Body of pancreas (tissue), 4 donors: ENCODE measurements around the gene KIF3A. TPM values are rescaled to one million over a fixed set of nuclear protein-coding genes. Genes with fewer than 3 reads are reported as not detected.

Experiments
- ATAC-seq: fragments of 150-250 bp; one replicate; pipeline ENCODE4 v1.9.1; 2016
- DNase-seq, 4 donors: peaks; one replicate each; pipeline ENCODE4 v3.0.0-alpha.2; 2019
- H3K27ac ChIP-seq, 4 donors: fragments of 200-600 bp; sonication (generic); 1 replicate in 3 of 4; 2 replicates in 1 of 4; pipeline versions ENCODE4 v1.5.1 to v1.6.1; 2016 to 2019; ENCODE audit warnings: mild to moderate bottlenecking in 1 of 4, mixed read lengths in 1 of 4, moderate library complexity in 1 of 4
- H3K27me3 ChIP-seq, 2 donors: fragments of 200-600 bp; sonication (generic); one replicate each; pipeline ENCODE4 v1.6.0; 2016; ENCODE audit warnings: mild to moderate bottlenecking in 1 of 2
- H3K36me3 ChIP-seq, 2 donors: fragments of 200-600 bp; sonication (generic); replicated peaks in 1 of 2; 2 replicates each; pipeline ENCODE4 v1.5.1; 2016; ENCODE audit warnings: low read depth in 2 of 2; ENCODE audit not compliant: insufficient read depth in 1 of 2
- H3K4me1 ChIP-seq: fragments of 200-600 bp; sonication (generic); one replicate; pipeline ENCODE4 v1.6.0; 2016
- H3K4me3 ChIP-seq, 2 donors: fragments of 200-600 bp; sonication (generic); 1 replicate in 1 of 2; 2 replicates in 1 of 2; pipeline ENCODE4 v1.5.1; 2016 to 2019
- H3K9me3 ChIP-seq, 3 donors: fragments of 200-600 bp; sonication (generic); 1 replicate in 2 of 3; 2 replicates in 1 of 3; pipeline ENCODE4 v1.5.1; 2016
- CTCF ChIP-seq, 7 experiments: fragments of 450-650 bp in 4 of 7; fragments of 200-600 bp in 3 of 7; sonication (generic) in 3 of 7; IDR thresholded peaks; one replicate each; pipeline ENCODE4 v1.5.1; 2016 to 2019; ENCODE audit warnings: antibody characterized with exemption in 7 of 7
- POLR2A ChIP-seq, 3 donors: fragments of 450-650 bp; IDR thresholded peaks; one replicate each; pipeline ENCODE4 v1.6.1; 2016; ENCODE audit warnings: antibody characterized with exemption in 3 of 3, mild to moderate bottlenecking in 2 of 3
- WGBS, 2 donors: methylation state at CpG; one replicate each; pipeline ENCODE4 v1.1.5; 2017; 5-methylcytosine and 5-hydroxymethylcytosine counted together
- intact Hi-C: fragments of 100-400 bp; cut with DNase I; formaldehyde crosslinking; loops from one replicate; pipeline ENCODE4 v1.15.1; 2023
- total RNA-seq, 2 donors: library from RNA; depleted of rRNA; stranded (reverse); fragments of >200 nt; gene quantifications; one replicate each; pipeline ENCODE4 v1.1.0, GENCODE V29; 2016

Gene KIF3A
- total RNA-seq, 2 donors from 2014 or later, result 5.9 to 8.8 TPM

- TF ChIP-seq CTCF (IDR thresholded peaks at IDR 0.05), result no peak
- no peak for TF ChIP-seq POLR2A (IDR thresholded peaks at IDR 0.05)
- no peaks in the 10 kb centered on the region for H3K36me3 ChIP-seq
- H3K27me3 ChIP-seq, result no peaks in the 10 kb centered on the region
- intact Hi-C loops, result no loop called here
- no peak for ATAC-seq
- DNase-seq, result no peak
- no peaks in the 10 kb centered on the region for H3K9me3 ChIP-seq
- H3K4me1 ChIP-seq, result peaks cover 12% of the 10 kb centered on the region
- H3K27ac ChIP-seq, result no peak overlapping the region
- peak overlapping the region in 1 of 2 donors; percentile 42 for H3K4me3 ChIP-seq
- WGBS, 2 donors, result 15 to 21% methylated on average over 3 of the region's 3 CpGs
Observed at GRCh38 chr5:132746592-132746953, 9.2 kb upstream of the KIF3A start.

GRCh38 chr5:132744659-132745058 lies 7.3 kb upstream of the KIF3A start:
- Histone ChIP-seq H3K4me3 (no peak overlapping the region), H3K9me3 (no peaks in the 10 kb centered on the region), H3K36me3 (no peaks in the 10 kb centered on the region), H3K27ac (no peak overlapping the region), H3K4me1 (peaks cover 12% of the 10 kb centered on the region), H3K27me3 (no peaks in the 10 kb centered on the region)
- DNase-seq (no peak), ATAC-seq (no peak)
- WGBS, 2 donors, result 46 to 58% methylated on average over 2 of the region's 2 CpGs
- no peak for TF ChIP-seq POLR2A (IDR thresholded peaks at IDR 0.05)
- no peak for TF ChIP-seq CTCF (IDR thresholded peaks at IDR 0.05)
- intact Hi-C loops, result no loop called here

- no peak overlapping the region for H3K27ac ChIP-seq
- no peaks in the 10 kb centered on the region for H3K27me3 ChIP-seq
- 83 to 90% methylated on average over 5 of the region's 5 CpGs for WGBS, 2 donors
- intact Hi-C loops, result no loop called here
- H3K4me3 ChIP-seq, result no peak overlapping the region
- DNase-seq (no peak), ATAC-seq (no peak)
- H3K9me3 ChIP-seq, result no peaks in the 10 kb centered on the region
- peaks cover 13% of the 10 kb centered on the region for H3K4me1 ChIP-seq
- no peaks in the 10 kb centered on the region for H3K36me3 ChIP-seq
- no peak for TF ChIP-seq CTCF (IDR thresholded peaks at IDR 0.05)
- no peak for TF ChIP-seq POLR2A (IDR thresholded peaks at IDR 0.05)
Observed at GRCh38 chr5:132742626-132743025, 5.3 kb upstream of the KIF3A start.

- Histone ChIP-seq H3K36me3 (no peaks in the 10 kb centered on the region), H3K9me3 (no peaks in the 10 kb centered on the region), H3K27me3 (no peaks in the 10 kb centered on the region), H3K4me3 (no peak overlapping the region), H3K27ac (no peak overlapping the region), H3K4me1 (peaks cover 10% of the 10 kb centered on the region)
- TF ChIP-seq CTCF (IDR thresholded peaks at IDR 0.05), result no peak
- no peak for TF ChIP-seq POLR2A (IDR thresholded peaks at IDR 0.05)
- intact Hi-C loops, result no loop called here
- whole genome bisulfite sequencing, 2 donors, result 87 to 92% methylated on average over 2 of the region's 2 CpGs
- no peak for DNase-seq
- ATAC-seq, result no peak
Observed at GRCh38 chr5:132742158-132742557, 4.8 kb upstream of the KIF3A start.

- no peak overlapping the region for H3K27ac ChIP-seq
- H3K27me3 ChIP-seq, result no peaks in the 10 kb centered on the region
- WGBS, 2 donors, result 50 to 71% methylated on average over 1 of the region's 1 CpG
- H3K4me1 ChIP-seq, result peaks cover 13% of the 10 kb centered on the region
- no peak for DNase-seq
- H3K4me3 ChIP-seq, result no peak overlapping the region
- no peak for TF ChIP-seq CTCF (IDR thresholded peaks at IDR 0.05)
- TF ChIP-seq POLR2A (IDR thresholded peaks at IDR 0.05), result no peak
- H3K9me3 ChIP-seq, result no peaks in the 10 kb centered on the region
- H3K36me3 ChIP-seq, result no peaks in the 10 kb centered on the region
- no peak for ATAC-seq
- intact Hi-C loops, result no loop called here
Observed at GRCh38 chr5:132739232-132739631, 1.9 kb upstream of the KIF3A start.
